OCI-LY3 (cell line): Measurements from ENCODE around the gene NPC1L1.

Experiments
- H2AFZ ChIP-seq: fragments of 200-600, 300-600 bp; shearing (Covaris generic); 2 replicates; pipeline ENCODE4 v1.6.0; 2014; ENCODE audit warnings: antibody characterized with exemption, low read depth, low read length
- H3K27ac ChIP-seq: fragments of 200-600, 300-600 bp; sonication (generic); 2 replicates; pipeline ENCODE4 v1.5.1; 2014; ENCODE audit warnings: mild to moderate bottlenecking, low read length, moderate library complexity, mixed read lengths
- H3K27me3 ChIP-seq: fragments of 200-600, 300-600 bp; sonication (generic); 2 replicates; pipeline ENCODE4 v1.6.1; 2014; ENCODE audit warnings: low read depth, low read length, mixed read lengths
- H3K36me3 ChIP-seq: fragments of 200-600, 300-600 bp; sonication (generic); replicated peaks from 2 replicates; pipeline ENCODE3; 2014; ENCODE audit warnings: low read depth, low read length, mixed read lengths
- H3K4me1 ChIP-seq: fragments of 300-600, 200-600 bp; sonication (generic); 2 replicates; pipeline ENCODE4 v1.6.1; 2014; ENCODE audit warnings: low read length, mixed read lengths
- H3K4me2 ChIP-seq: fragments of 200-600, 300-600 bp; sonication (generic); 2 replicates; pipeline ENCODE4 v1.6.1; 2014; ENCODE audit warnings: low read length, mixed read lengths
- H3K4me3 ChIP-seq: fragments of 300-600, 200-600 bp; sonication (generic); 2 replicates; pipeline ENCODE4 v1.5.1; 2014; ENCODE audit warnings: antibody characterized with exemption, mild to moderate bottlenecking, low read length, moderate library complexity
- H3K79me2 ChIP-seq: fragments of 300-600, 200-600 bp; shearing (Covaris generic); 2 replicates; pipeline ENCODE4 v1.6.1; 2014; ENCODE audit warnings: mild to moderate bottlenecking, low read length, mixed read lengths
- H3K9ac ChIP-seq: fragments of 300-600, 200-600 bp; shearing (Covaris generic); 2 replicates; pipeline ENCODE4 v1.6.0; 2014; ENCODE audit warnings: mild to moderate bottlenecking, low read length, moderate library complexity
- H3K9me3 ChIP-seq: fragments of 200-600, 300-600 bp; shearing (Covaris generic); 2 replicates; pipeline ENCODE4 v1.6.1; 2014; ENCODE audit warnings: low read length, mixed read lengths; ENCODE audit not compliant: insufficient read depth
- H4K20me1 ChIP-seq: fragments of 200-600, 300-600 bp; sonication (generic); 2 replicates; pipeline ENCODE4 v1.6.1; 2016; ENCODE audit warnings: low read length, mixed read lengths; ENCODE audit not compliant: insufficient read depth
- CTCF ChIP-seq: fragments of 200-600, 300-600 bp; sonication (generic); IDR thresholded peaks from 2 replicates; pipeline ENCODE4 v1.5.1; 2014; ENCODE audit warnings: antibody characterized with exemption, low read length, low read depth
- EZH2phosphoT487 ChIP-seq: fragments of 200-600 bp; shearing (Covaris generic); IDR thresholded peaks from 2 replicates; pipeline ENCODE4 v1.6.1; 2018; ENCODE audit warnings: antibody characterized with exemption, mixed run types, low read depth

NPC1L1 gene

GRCh38 chr7:44547536-44548231 lies 6.6 kb upstream of the NPC1L1 start:
- TF ChIP-seq EZH2phosphoT487 (no peak), CTCF (no peak)
- Histone ChIP-seq H3K4me3 (no peak overlapping the region), H3K4me1 (no peaks in the 10 kb centered on the region), H3K36me3 (no peaks in the 10 kb centered on the region), H3K27me3 (peaks cover 28% of the 10 kb centered on the region), H3K4me2 (no peak overlapping the region), H4K20me1 (no peaks in the 10 kb centered on the region), H3K79me2 (no peaks in the 10 kb centered on the region), H3K27ac (no peak overlapping the region), H3K9me3 (no peaks in the 10 kb centered on the region), H2AFZ (no peak overlapping the region), H3K9ac (no peak overlapping the region)

- Histone ChIP-seq H3K9me3 (no peaks in the 10 kb centered on the region), H3K79me2 (no peaks in the 10 kb centered on the region), H3K4me2 (no peak overlapping the region), H3K4me1 (no peaks in the 10 kb centered on the region), H4K20me1 (no peaks in the 10 kb centered on the region), H3K4me3 (no peak overlapping the region), H3K36me3 (no peaks in the 10 kb centered on the region), H3K27ac (no peak overlapping the region), H3K27me3 (no peaks in the 10 kb centered on the region), H2AFZ (no peak overlapping the region), H3K9ac (no peak overlapping the region)
- TF ChIP-seq CTCF = no peak
- TF ChIP-seq EZH2phosphoT487 = no peak
Measured at GRCh38 chr7:44541876-44542610, 913 bp upstream of the NPC1L1 start.

GRCh38 chr7:44540592-44541027 lies 520 bp downstream of the NPC1L1 start:
- H3K9ac ChIP-seq = no peak overlapping the region
- no peak overlapping the region for H2AFZ ChIP-seq
- no peaks in the 10 kb centered on the region for H3K4me1 ChIP-seq
- TF ChIP-seq EZH2phosphoT487 (no peak), CTCF (no peak)
- no peaks in the 10 kb centered on the region for H4K20me1 ChIP-seq
- H3K4me2 ChIP-seq = no peak overlapping the region
- H3K27me3 ChIP-seq = no peaks in the 10 kb centered on the region
- no peaks in the 10 kb centered on the region for H3K9me3 ChIP-seq
- H3K4me3 ChIP-seq = no peak overlapping the region
- H3K79me2 ChIP-seq = no peaks in the 10 kb centered on the region
- no peak overlapping the region for H3K27ac ChIP-seq
- no peaks in the 10 kb centered on the region for H3K36me3 ChIP-seq

GRCh38 chr7:44539669-44540506 lies 1.2 kb downstream of the NPC1L1 start:
- no peaks in the 10 kb centered on the region for H3K4me1 ChIP-seq
- H3K27ac ChIP-seq = no peak overlapping the region
- H3K27me3 ChIP-seq = no peaks in the 10 kb centered on the region
- H2AFZ ChIP-seq = no peak overlapping the region
- H3K36me3 ChIP-seq = no peaks in the 10 kb centered on the region
- H3K9me3 ChIP-seq = no peaks in the 10 kb centered on the region
- H3K9ac ChIP-seq = no peak overlapping the region
- no peak overlapping the region for H3K4me3 ChIP-seq
- TF ChIP-seq EZH2phosphoT487 = no peak
- TF ChIP-seq CTCF = no peak
- H4K20me1 ChIP-seq = no peaks in the 10 kb centered on the region
- no peak overlapping the region for H3K4me2 ChIP-seq
- no peaks in the 10 kb centered on the region for H3K79me2 ChIP-seq
